GM23338 (cell line): Measurements from ENCODE around the gene DPYSL3. TPM values are rescaled to one million over a fixed set of nuclear protein-coding genes. Genes with fewer than 3 reads are reported as not detected.

Experiments
- ATAC-seq: fragments of 200-7000 bp; cut with Tn5 transposase; 3 replicates; pipeline ENCODE4 v1.9.1; 2020
- DNase-seq: peaks from one replicate; pipeline ENCODE4 v3.0.0-alpha.2; 2015; ENCODE audit warnings: low spot score
- H2AFZ ChIP-seq: fragments of 200-600 bp; sonication (generic); 2 replicates; pipeline ENCODE4 v1.8.0; 2016; ENCODE audit warnings: antibody characterized with exemption, mild to moderate bottlenecking, moderate library complexity
- H3F3A ChIP-seq: fragments of 200-600 bp; sonication (generic); replicated peaks from 2 replicates; pipeline ENCODE4 v1.8.0; 2017; ENCODE audit warnings: antibody characterized with exemption, mixed run types, low read depth
- H3K27ac ChIP-seq: fragments of 200-600 bp; sonication (generic); 2 replicates; pipeline ENCODE4 v1.6.1; 2016; ENCODE audit warnings: low read depth
- H3K27me3 ChIP-seq: fragments of 200-600 bp; sonication (generic); 2 replicates; pipeline ENCODE4 v1.8.0; 2016; ENCODE audit warnings: mild to moderate bottlenecking, mixed run types, moderate library complexity; ENCODE audit not compliant: insufficient read depth
- H3K36me3 ChIP-seq: fragments of 200-600 bp; sonication (generic); 2 replicates; pipeline ENCODE4 v1.8.0; 2016; ENCODE audit warnings: mild to moderate bottlenecking; ENCODE audit not compliant: insufficient read depth
- H3K4me1 ChIP-seq: fragments of 200-600 bp; sonication (generic); 2 replicates; pipeline ENCODE4 v1.8.0; 2016; ENCODE audit warnings: mild to moderate bottlenecking, moderate library complexity; ENCODE audit not compliant: insufficient read depth
- H3K4me2 ChIP-seq: fragments of 200-600 bp; sonication (generic); 2 replicates; pipeline ENCODE4 v1.7.1; 2017; ENCODE audit warnings: mixed run types
- H3K4me3 ChIP-seq: fragments of 200-600 bp; sonication (generic); 2 replicates; pipeline ENCODE4 v1.6.1; 2016; ENCODE audit warnings: mixed run types
- H3K79me2 ChIP-seq: fragments of 200-600 bp; sonication (generic); replicated peaks from 2 replicates; pipeline ENCODE4 v1.8.0; 2017; ENCODE audit warnings: mild to moderate bottlenecking; ENCODE audit not compliant: insufficient read depth
- H3K9me2 ChIP-seq: fragments of 200-600 bp; sonication (generic); 2 replicates; pipeline ENCODE4 v1.8.0; 2017; ENCODE audit not compliant: insufficient read depth
- H4K20me1 ChIP-seq: fragments of 200-600 bp; sonication (generic); replicated peaks from 2 replicates; pipeline ENCODE4 v1.8.0; 2017; ENCODE audit warnings: mild to moderate bottlenecking; ENCODE audit not compliant: insufficient read depth
- H3K27ac Mint-ChIP-seq: 2 replicates; pipeline ENCODE4 v1.8.0; 2020; ENCODE audit warnings: inconsistent platforms, mild to moderate bottlenecking, moderate library complexity, mixed read lengths
- H3K27me3 Mint-ChIP-seq: 3 replicates; pipeline ENCODE4 v1.8.0; 2022; ENCODE audit warnings: low read depth, mild to moderate bottlenecking, moderate library complexity, mixed read lengths, inconsistent platforms; ENCODE audit not compliant: insufficient read depth, poor library complexity
- H3K36me3 Mint-ChIP-seq: 3 replicates; pipeline ENCODE4 v1.8.0; 2021; ENCODE audit warnings: low read depth, mild to moderate bottlenecking, inconsistent platforms, moderate library complexity, mixed read lengths
- H3K4me1 Mint-ChIP-seq: 3 replicates; pipeline ENCODE4 v1.8.0; 2020; ENCODE audit warnings: mild to moderate bottlenecking, inconsistent platforms, mixed read lengths
- H3K4me3 Mint-ChIP-seq: 3 replicates; pipeline ENCODE4 v1.8.0; 2021; ENCODE audit warnings: moderate library complexity, mild to moderate bottlenecking, inconsistent platforms, mixed read lengths
- H3K9me3 Mint-ChIP-seq: 3 replicates; pipeline ENCODE4 v1.8.0; 2020; ENCODE audit warnings: moderate library complexity, mild to moderate bottlenecking, inconsistent platforms, mixed read lengths
- CTCF ChIP-seq, 2 experiments: fragments of 200-600 bp in 1 of 2; sonication (generic) in 1 of 2; conservative IDR thresholded peaks; 2 replicates each; pipeline versions ENCODE4 v1.5.1 to v1.6.1; 2016 to 2017; ENCODE audit warnings: antibody characterized with exemption in 2 of 2, low read depth in 2 of 2, mild to moderate bottlenecking in 2 of 2, moderate library complexity in 1 of 2
- ETS1 ChIP-seq: IDR thresholded peaks from 2 replicates; pipeline ENCODE4 v1.6.1; 2016; ENCODE audit warnings: antibody characterized with exemption
- JUNB ChIP-seq: IDR thresholded peaks from one replicate; pipeline ENCODE4 v1.6.1; 2016; ENCODE audit warnings: antibody characterized with exemption; ENCODE audit not compliant: unreplicated experiment
- NANOG ChIP-seq: IDR thresholded peaks from 2 replicates; pipeline ENCODE4 v1.6.1; 2016; ENCODE audit warnings: antibody characterized with exemption, borderline replicate concordance
- STAT1 ChIP-seq: IDR thresholded peaks from one replicate; pipeline ENCODE4 v1.6.1; 2016; ENCODE audit warnings: antibody characterized with exemption; ENCODE audit not compliant: unreplicated experiment
- ZNF114 ChIP-seq: fragments of 250-450 bp; sonication (Bioruptor Pico); IDR thresholded peaks from 2 replicates; pipeline ENCODE4 v1.5.0; 2020; ENCODE audit warnings: mild to moderate bottlenecking, moderate library complexity
- ZNF462 ChIP-seq: fragments of 250-450 bp; sonication (Bioruptor Pico); IDR thresholded peaks from 2 replicates; pipeline ENCODE4 v1.5.0; 2020; ENCODE audit warnings: mild to moderate bottlenecking, moderate library complexity
- polyA plus RNA-seq: library from polyadenylated mRNA; unstranded; fragments of >200 nt; fragmentation: Nextera tagmentation; extraction: Ambion mirVana; gene quantifications from 2 replicates; pipeline ENCODE4 v1.2.1, GENCODE V29; 2016
- total RNA-seq: library from RNA; depleted of rRNA; stranded (reverse); fragments of >200 nt; shearing (Covaris generic); gene quantifications from 2 replicates; pipeline ENCODE4 v1.2.3, GENCODE V29; 2014

Gene DPYSL3
- total and polyA plus RNA-seq, 2 experiments from 2014 or later: 97.6 to 455 TPM

GRCh38 chr5:147539053-147539452 is 29.2 kb upstream of the DPYSL3 start (continued):
- TF ChIP-seq ZNF462 (CRISPR knock-in tag) (no peak), STAT1 (no peak), JUNB (no peak)

- Mint-ChIP-seq H3K4me1 (no peaks in the 10 kb centered on the region), H3K4me3 (no peak overlapping the region), H3K27me3 (no peaks in the 10 kb centered on the region), H3K36me3 (no peaks in the 10 kb centered on the region), H3K9me3 (no peaks in the 10 kb centered on the region; the same call in 2 of the 3 replicates), H3K27ac (no peak overlapping the region)
- ATAC-seq (no peak), DNase-seq (no peak)
- H3F3A ChIP-seq: no peaks in the 10 kb centered on the region
- H3K27me3 ChIP-seq: no peaks in the 10 kb centered on the region
- H2AFZ ChIP-seq: no peak overlapping the region
- H3K79me2 ChIP-seq: no peaks in the 10 kb centered on the region
- H3K9me2 ChIP-seq: no peaks in the 10 kb centered on the region
- no peak overlapping the region for H3K27ac ChIP-seq
- no peak overlapping the region for H3K4me3 ChIP-seq
- H3K36me3 ChIP-seq: no peaks in the 10 kb centered on the region
- no peaks in the 10 kb centered on the region for H4K20me1 ChIP-seq
- no peak overlapping the region for H3K4me2 ChIP-seq
- no peaks in the 10 kb centered on the region for H3K4me1 ChIP-seq
- no peak for TF ChIP-seq ETS1
- no peak for TF ChIP-seq ZNF114 (CRISPR knock-in tag)
- no peak for TF ChIP-seq CTCF (conservative IDR thresholded peaks at IDR 0.05; ENCODE audit: low read depth in 2 of 2)
- no peak for TF ChIP-seq NANOG
- TF ChIP-seq STAT1: no peak
- no peak for TF ChIP-seq ZNF462 (CRISPR knock-in tag)
- TF ChIP-seq JUNB: no peak
Measured at GRCh38 chr5:147538236-147538635, 28.4 kb upstream of the DPYSL3 start.
